HG03066 (cell line): ENCODE results near the gene BLTP3B.

Experiments
- ATAC-seq: cut with Tn5 transposase; IDR thresholded peaks from one replicate; pipeline ENCODE4 v1.9.1; 2021; ENCODE audit warnings: low read depth; ENCODE audit not compliant: unreplicated experiment

BLTP3B gene

GRCh38 chr12:100123316-100124095 is 19.2 kb downstream of the BLTP3B start:
- ATAC-seq = no peak

DNA sequence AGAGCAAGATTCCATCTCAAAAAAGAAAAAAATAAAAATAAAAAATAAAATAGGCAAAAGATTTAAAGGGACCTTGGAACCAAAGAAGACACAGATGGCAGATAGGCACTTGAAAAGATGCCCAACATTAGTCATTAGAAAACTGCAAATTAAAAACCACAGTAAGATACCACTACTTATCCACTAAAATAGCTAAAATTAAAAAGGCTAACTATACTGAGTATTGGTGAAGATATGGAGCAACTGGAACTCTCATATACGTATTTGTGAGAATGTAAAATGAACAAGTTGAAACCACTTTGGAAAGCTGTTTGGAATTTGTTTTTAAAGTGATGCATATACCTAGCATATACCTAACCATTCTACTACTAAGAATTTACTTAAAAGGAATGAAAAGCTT is 22.3 kb downstream of the BLTP3B start:
- no peak for ATAC-seq

GRCh38 chr12:100115291-100115690 is 27.4 kb downstream of the BLTP3B start:
- ATAC-seq = no peak

DNA sequence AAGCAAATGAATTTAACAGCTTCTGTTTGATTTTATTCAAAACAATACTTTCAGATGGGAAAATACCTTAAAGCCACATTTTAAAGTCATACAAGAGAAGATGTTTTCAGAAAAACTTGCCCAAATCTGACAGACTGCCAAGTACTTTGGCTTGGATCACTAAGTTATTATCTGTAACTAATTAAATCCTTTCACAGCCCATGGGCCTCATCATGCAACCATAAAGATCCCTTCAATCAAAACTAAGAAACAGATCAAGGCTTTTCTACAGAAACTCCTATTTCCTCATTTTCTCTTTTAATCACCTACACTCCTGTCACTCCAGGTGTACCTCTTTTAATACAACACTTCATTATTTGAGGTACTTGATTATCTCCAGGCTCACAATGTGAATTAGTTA is 28.1 kb downstream of the BLTP3B start:
- ATAC-seq = no peak

DNA sequence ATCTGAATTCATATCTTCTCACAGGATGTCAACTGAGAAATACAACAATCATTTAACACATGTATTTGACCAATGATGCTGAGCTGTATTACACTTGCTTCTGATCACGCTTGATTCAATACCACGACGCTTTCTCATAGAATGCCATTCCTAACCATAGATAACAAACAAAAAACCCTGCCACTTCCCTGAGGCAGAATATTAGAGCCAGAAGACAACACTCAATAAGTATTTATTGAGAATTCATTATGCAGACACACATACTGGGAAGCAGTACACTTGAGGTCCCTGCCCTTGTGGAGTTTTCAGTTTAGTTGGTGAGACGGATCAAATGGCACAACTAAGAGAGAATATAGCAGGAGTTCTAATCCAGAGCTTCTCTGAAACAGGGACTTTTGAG is 32.4 kb downstream of the BLTP3B start:
- ATAC-seq = no peak

- no peak for ATAC-seq
Measured at GRCh38 chr12:100106861-100107260, 35.8 kb downstream of the BLTP3B start.

- ATAC-seq = no peak
Measured at GRCh38 chr12:100105661-100106060, 37.0 kb downstream of the BLTP3B start.

DNA sequence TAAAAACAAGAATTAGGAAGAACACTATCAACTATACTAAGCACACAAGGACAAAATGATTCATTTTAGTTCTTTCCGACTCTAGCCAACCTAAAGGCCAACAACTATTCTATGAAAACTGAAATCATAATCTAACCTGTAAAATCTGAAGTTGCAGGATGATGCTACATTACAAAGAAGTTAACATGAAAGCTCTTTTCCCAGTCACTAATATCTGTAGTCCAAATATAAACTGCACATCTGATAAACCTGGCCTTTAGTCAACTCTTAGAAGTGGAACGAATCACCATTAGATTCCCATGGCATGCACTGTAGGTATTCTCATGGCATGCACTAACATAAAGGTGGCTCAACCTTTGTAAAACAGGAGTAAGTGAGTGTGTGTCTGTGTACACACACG is 41.7 kb downstream of the BLTP3B start:
- no peak for ATAC-seq
